ENCODE measurements around the gene VIPR1.

The VIPR1 gene

GRCh38 chr3:42500909-42501308 lies 1.5 kb upstream of the VIPR1 start:
- H3K9ac ChIP-seq (ENCODE audit: low read length), result peak overlapping the region; percentile 49
- no peak overlapping the region for H3K18ac ChIP-seq (ENCODE audit: low read length)
- peak overlapping the region; percentile 84 for H3K56ac ChIP-seq (ENCODE audit: low read length)
- no peak overlapping the region for H2BK15ac ChIP-seq (replicated peaks; ENCODE audit: low read depth)
- H3K4ac ChIP-seq (ENCODE audit: low read depth, low read length), result no peak overlapping the region
- H4K5ac ChIP-seq (ENCODE audit: low read length), result no peak overlapping the region
- no peak for DNase-seq
- no peak overlapping the region for H4K8ac ChIP-seq (ENCODE audit: low read depth, low read length)
- no peak overlapping the region for H2AK5ac ChIP-seq (ENCODE audit: low read length)
- no peaks in the 10 kb centered on the region for H3K36me3 ChIP-seq (ENCODE audit: control insufficient read depth, insufficient read depth, low read length)
- no CpG with 5 or more reads among the region's 4 CpGs for WGBS (ENCODE audit: extremely low coverage, insufficient coverage, low lambda C conversion rate)
- no peak overlapping the region for H2BK5ac ChIP-seq (ENCODE audit: low read length)
- H3K4me2 ChIP-seq (ENCODE audit: low read length), result peak overlapping the region; percentile 96
- H3K79me1 ChIP-seq (ENCODE audit: low read length), result no peaks in the 10 kb centered on the region
- H3K23ac ChIP-seq (ENCODE audit: low read length), result no peak overlapping the region
- H3K4me1 ChIP-seq (ENCODE audit: control insufficient read depth, low read depth, low read length), result no peaks in the 10 kb centered on the region
- no peak overlapping the region for H2BK120ac ChIP-seq (ENCODE audit: low read depth, low read length)
- H3K27ac ChIP-seq (ENCODE audit: low read depth, low read length), result no peak overlapping the region
- no peaks in the 10 kb centered on the region for H3K79me2 ChIP-seq (ENCODE audit: control insufficient read depth, insufficient read depth, low read length)
- H3K4me3 ChIP-seq (ENCODE audit: low read length), result no peak overlapping the region
- peaks cover 4% of the 10 kb centered on the region for H3K27me3 ChIP-seq (ENCODE audit: insufficient read depth, low read length, poor library complexity)

- no peaks in the 10 kb centered on the region for H3K4me1 ChIP-seq (ENCODE audit: control insufficient read depth, low read depth, low read length)
- H3K79me2 ChIP-seq (ENCODE audit: control insufficient read depth, insufficient read depth, low read length), result no peaks in the 10 kb centered on the region
- no peaks in the 10 kb centered on the region for H3K79me1 ChIP-seq (ENCODE audit: low read length)
- peak overlapping the region; percentile 13 for H3K4me3 ChIP-seq (ENCODE audit: low read length)
- H3K18ac ChIP-seq (ENCODE audit: low read length), result no peak overlapping the region
- H2BK120ac ChIP-seq (ENCODE audit: low read depth, low read length), result no peak overlapping the region
- no peaks in the 10 kb centered on the region for H3K36me3 ChIP-seq (ENCODE audit: control insufficient read depth, insufficient read depth, low read length)
- H2BK5ac ChIP-seq (ENCODE audit: low read length), result no peak overlapping the region
- peak overlapping the region; percentile 84 for H3K56ac ChIP-seq (ENCODE audit: low read length)
- WGBS (ENCODE audit: extremely low coverage, insufficient coverage, low lambda C conversion rate), result no CpG with 5 or more reads among the region's 27 CpGs
- no peak overlapping the region for H4K8ac ChIP-seq (ENCODE audit: low read depth, low read length)
- H3K23ac ChIP-seq (ENCODE audit: low read length), result peak overlapping the region; percentile 73
- no peak overlapping the region for H2BK15ac ChIP-seq (replicated peaks; ENCODE audit: low read depth)
- no peak overlapping the region for H3K27ac ChIP-seq (ENCODE audit: low read depth, low read length)
- H3K4ac ChIP-seq (ENCODE audit: low read depth, low read length), result no peak overlapping the region
- peak overlapping the region; percentile 96 for H3K4me2 ChIP-seq (ENCODE audit: low read length)
- DNase-seq, result peak; percentile 45
- H3K27me3 ChIP-seq (ENCODE audit: insufficient read depth, low read length, poor library complexity), result peaks cover 4% of the 10 kb centered on the region
- no peak overlapping the region for H4K5ac ChIP-seq (ENCODE audit: low read length)
- peak overlapping the region; percentile 49 for H3K9ac ChIP-seq (ENCODE audit: low read length)
- no peak overlapping the region for H2AK5ac ChIP-seq (ENCODE audit: low read length)
Observed at GRCh38 chr3:42501321-42501680, 1.1 kb upstream of the VIPR1 start.

- peak overlapping the region; percentile 85 for H3K56ac ChIP-seq (ENCODE audit: low read length)
- H3K18ac ChIP-seq (ENCODE audit: low read length), result no peak overlapping the region
- H3K4ac ChIP-seq (ENCODE audit: low read depth, low read length), result no peak overlapping the region
- no peak overlapping the region for H2BK120ac ChIP-seq (ENCODE audit: low read depth, low read length)
- H3K4me1 ChIP-seq (ENCODE audit: control insufficient read depth, low read depth, low read length), result no peaks in the 10 kb centered on the region
- peak overlapping the region; percentile 73 for H3K23ac ChIP-seq (ENCODE audit: low read length)
- peak overlapping the region; percentile 96 for H3K4me2 ChIP-seq (ENCODE audit: low read length)
- H3K79me1 ChIP-seq (ENCODE audit: low read length), result no peaks in the 10 kb centered on the region
- peak overlapping the region; percentile 61 for H3K9ac ChIP-seq (ENCODE audit: low read length)
- H4K5ac ChIP-seq (ENCODE audit: low read length), result no peak overlapping the region
- no peaks in the 10 kb centered on the region for H3K79me2 ChIP-seq (ENCODE audit: control insufficient read depth, insufficient read depth, low read length)
- no peaks in the 10 kb centered on the region for H3K36me3 ChIP-seq (ENCODE audit: control insufficient read depth, insufficient read depth, low read length)
- no peak overlapping the region for H2BK5ac ChIP-seq (ENCODE audit: low read length)
- no peak overlapping the region for H2BK15ac ChIP-seq (replicated peaks; ENCODE audit: low read depth)
- peak overlapping the region; percentile 56 for H3K4me3 ChIP-seq (ENCODE audit: low read length)
- H2AK5ac ChIP-seq (ENCODE audit: low read length), result no peak overlapping the region
- H4K8ac ChIP-seq (ENCODE audit: low read depth, low read length), result no peak overlapping the region
- WGBS (ENCODE audit: extremely low coverage, insufficient coverage, low lambda C conversion rate), result no CpG with 5 or more reads among the region's 46 CpGs
- H3K27ac ChIP-seq (ENCODE audit: low read depth, low read length), result no peak overlapping the region
- peak; percentile 69 for DNase-seq
- H3K27me3 ChIP-seq (ENCODE audit: insufficient read depth, low read length, poor library complexity), result peaks cover 4% of the 10 kb centered on the region
Observed at GRCh38 chr3:42501681-42502428, 588 bp upstream of the VIPR1 start.

GRCh38 chr3:42503251-42503924 lies 945 bp downstream of the VIPR1 start:
- peaks cover 9% of the 10 kb centered on the region for H3K4me1 ChIP-seq (ENCODE audit: control insufficient read depth, low read depth, low read length)
- no CpG with 5 or more reads among the region's 4 CpGs for WGBS (ENCODE audit: extremely low coverage, insufficient coverage, low lambda C conversion rate)
- peak overlapping the region; percentile 75 for H3K4me2 ChIP-seq (ENCODE audit: low read length)
- H3K4me3 ChIP-seq (ENCODE audit: low read length), result no peak overlapping the region
- no peak overlapping the region for H3K18ac ChIP-seq (ENCODE audit: low read length)
- H4K8ac ChIP-seq (ENCODE audit: low read depth, low read length), result no peak overlapping the region
- no peak for DNase-seq
- H3K9ac ChIP-seq (ENCODE audit: low read length), result peak overlapping the region; percentile 64
- no peak overlapping the region for H3K4ac ChIP-seq (ENCODE audit: low read depth, low read length)
- no peak overlapping the region for H2BK15ac ChIP-seq (replicated peaks; ENCODE audit: low read depth)
- H2BK120ac ChIP-seq (ENCODE audit: low read depth, low read length), result no peak overlapping the region
- H3K56ac ChIP-seq (ENCODE audit: low read length), result peak overlapping the region; percentile 88
- H3K79me1 ChIP-seq (ENCODE audit: low read length), result no peaks in the 10 kb centered on the region
- H3K36me3 ChIP-seq (ENCODE audit: control insufficient read depth, insufficient read depth, low read length), result no peaks in the 10 kb centered on the region
- peak overlapping the region; percentile 18 for H2AK5ac ChIP-seq (ENCODE audit: low read length)
- H4K5ac ChIP-seq (ENCODE audit: low read length), result no peak overlapping the region
- peaks cover 4% of the 10 kb centered on the region for H3K27me3 ChIP-seq (ENCODE audit: insufficient read depth, low read length, poor library complexity)
- H3K79me2 ChIP-seq (ENCODE audit: control insufficient read depth, insufficient read depth, low read length), result no peaks in the 10 kb centered on the region
- peak overlapping the region; percentile 80 for H3K23ac ChIP-seq (ENCODE audit: low read length)
- H3K27ac ChIP-seq (ENCODE audit: low read depth, low read length), result no peak overlapping the region
- no peak overlapping the region for H2BK5ac ChIP-seq (ENCODE audit: low read length)

DNA sequence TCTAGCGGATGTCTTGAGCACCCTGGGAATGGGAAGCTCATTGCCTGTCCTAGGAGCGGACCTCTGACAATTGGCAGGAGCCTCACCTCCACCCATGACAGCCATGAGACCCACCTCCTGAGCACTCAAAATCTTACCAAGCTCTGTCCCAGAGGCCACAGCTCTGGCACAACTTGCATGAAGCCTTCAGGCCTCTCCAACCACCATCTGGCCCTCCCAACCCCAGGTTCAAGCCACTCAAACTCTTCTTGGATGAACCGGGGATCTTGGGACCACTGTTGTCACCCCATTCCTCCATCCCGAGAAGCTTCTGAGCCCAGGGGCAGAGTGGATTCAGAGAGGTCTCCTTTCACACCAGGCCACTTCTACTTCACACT lies 1.5 kb downstream of the VIPR1 start:
- no peaks in the 10 kb centered on the region for H3K36me3 ChIP-seq (ENCODE audit: control insufficient read depth, insufficient read depth, low read length)
- no peak for DNase-seq
- H3K56ac ChIP-seq (ENCODE audit: low read length), result no peak overlapping the region
- H4K8ac ChIP-seq (ENCODE audit: low read depth, low read length), result no peak overlapping the region
- H3K79me1 ChIP-seq (ENCODE audit: low read length), result no peaks in the 10 kb centered on the region
- no peak overlapping the region for H2AK5ac ChIP-seq (ENCODE audit: low read length)
- H3K18ac ChIP-seq (ENCODE audit: low read length), result no peak overlapping the region
- peaks cover 4% of the 10 kb centered on the region for H3K27me3 ChIP-seq (ENCODE audit: insufficient read depth, low read length, poor library complexity)
- no peak overlapping the region for H3K9ac ChIP-seq (ENCODE audit: low read length)
- H3K4me1 ChIP-seq (ENCODE audit: control insufficient read depth, low read depth, low read length), result peaks cover 9% of the 10 kb centered on the region
- no peak overlapping the region for H2BK120ac ChIP-seq (ENCODE audit: low read depth, low read length)
- no peak overlapping the region for H3K23ac ChIP-seq (ENCODE audit: low read length)
- H4K5ac ChIP-seq (ENCODE audit: low read length), result no peak overlapping the region
- H3K27ac ChIP-seq (ENCODE audit: low read depth, low read length), result no peak overlapping the region
- no peak overlapping the region for H3K4me3 ChIP-seq (ENCODE audit: low read length)
- no peak overlapping the region for H3K4ac ChIP-seq (ENCODE audit: low read depth, low read length)
- no CpG with 5 or more reads among the region's 4 CpGs for WGBS (ENCODE audit: extremely low coverage, insufficient coverage, low lambda C conversion rate)
- H3K79me2 ChIP-seq (ENCODE audit: control insufficient read depth, insufficient read depth, low read length), result no peaks in the 10 kb centered on the region
- H2BK5ac ChIP-seq (ENCODE audit: low read length), result no peak overlapping the region
- no peak overlapping the region for H2BK15ac ChIP-seq (replicated peaks; ENCODE audit: low read depth)
- no peak overlapping the region for H3K4me2 ChIP-seq (ENCODE audit: low read length)
